OCI-M1 (cell line): ENCODE results near the gene SNX17.

Experiments used
- DNase-seq: peaks from one replicate; lab custom pipeline; 2025; lab: John Stamatoyannopoulos, UW

The SNX17 gene

DNA sequence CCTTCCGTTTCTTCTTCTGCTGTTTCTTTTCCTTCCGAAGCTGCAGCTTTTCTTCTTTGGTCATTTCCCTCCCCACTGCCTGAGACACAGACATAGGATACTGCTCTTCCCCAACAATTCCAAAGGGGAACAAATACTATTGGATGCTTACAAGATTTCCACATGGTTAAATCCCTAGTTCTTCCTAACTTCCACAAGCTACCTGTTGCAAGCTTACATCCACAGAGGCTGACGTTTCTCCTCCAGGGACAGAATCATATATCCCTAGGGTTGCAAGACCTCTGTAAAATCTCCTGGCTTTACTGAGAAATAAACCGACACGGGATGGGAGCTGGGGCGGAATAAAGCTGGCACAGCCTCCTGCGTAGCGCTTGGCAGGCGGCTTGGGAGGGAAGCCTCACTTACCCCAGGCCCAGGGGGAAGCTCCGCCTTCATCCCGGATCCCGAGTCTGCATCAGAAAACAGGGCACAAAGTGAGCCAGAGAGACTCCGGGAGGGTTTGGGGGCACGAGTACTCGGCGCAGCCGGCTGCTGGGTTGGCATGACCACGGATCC, 868 bp upstream of the SNX17 start:
- peak; percentile 69 for DNase-seq

- DNase-seq, result peak; percentile 92
Measured at GRCh38 chr2:27370816-27371620, 602 bp downstream of the SNX17 start.

DNA sequence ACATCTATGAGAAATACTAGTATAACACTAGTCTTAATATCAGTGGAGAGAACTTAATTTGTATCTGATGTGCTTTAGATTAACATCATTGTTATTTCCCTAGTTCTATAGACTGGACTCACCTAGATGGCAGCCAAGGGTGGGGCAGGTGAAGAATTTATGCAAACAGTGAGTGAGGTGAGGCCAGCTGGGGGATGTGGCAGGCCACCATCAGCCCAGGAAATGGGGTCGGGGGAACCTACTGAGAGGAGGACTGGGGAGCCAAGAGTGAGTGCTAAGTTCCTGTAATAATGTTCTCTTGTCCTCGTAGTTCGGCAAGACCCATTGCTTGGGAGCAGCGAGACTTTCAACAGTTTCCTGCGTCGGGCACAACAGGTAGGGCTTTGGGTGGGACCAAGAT, 2.5 kb downstream of the SNX17 start:
- DNase-seq, result no peak

DNA sequence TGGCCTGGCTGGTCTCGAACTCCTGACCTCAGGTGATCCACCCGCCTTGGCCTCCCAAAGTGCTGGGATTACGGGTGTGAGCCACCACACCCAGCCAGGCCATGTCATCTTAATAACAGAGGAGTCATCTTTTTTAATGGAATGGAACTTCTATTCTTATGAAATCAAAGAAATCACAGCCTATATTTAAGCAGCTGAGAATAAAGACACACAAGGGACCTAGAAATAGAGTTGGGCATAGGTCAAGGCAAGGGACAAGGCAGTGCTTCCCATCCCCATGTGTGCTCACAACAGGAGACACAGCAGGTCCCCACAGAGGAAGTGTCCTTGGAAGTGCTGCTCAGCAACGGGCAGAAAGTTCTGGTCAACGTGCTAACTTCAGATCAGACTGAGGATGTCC, 3.2 kb downstream of the SNX17 start:
- DNase-seq, result no peak

GRCh38 chr2:27375513-27376099, 5.2 kb downstream of the SNX17 start:
- DNase-seq, result no peak

DNA sequence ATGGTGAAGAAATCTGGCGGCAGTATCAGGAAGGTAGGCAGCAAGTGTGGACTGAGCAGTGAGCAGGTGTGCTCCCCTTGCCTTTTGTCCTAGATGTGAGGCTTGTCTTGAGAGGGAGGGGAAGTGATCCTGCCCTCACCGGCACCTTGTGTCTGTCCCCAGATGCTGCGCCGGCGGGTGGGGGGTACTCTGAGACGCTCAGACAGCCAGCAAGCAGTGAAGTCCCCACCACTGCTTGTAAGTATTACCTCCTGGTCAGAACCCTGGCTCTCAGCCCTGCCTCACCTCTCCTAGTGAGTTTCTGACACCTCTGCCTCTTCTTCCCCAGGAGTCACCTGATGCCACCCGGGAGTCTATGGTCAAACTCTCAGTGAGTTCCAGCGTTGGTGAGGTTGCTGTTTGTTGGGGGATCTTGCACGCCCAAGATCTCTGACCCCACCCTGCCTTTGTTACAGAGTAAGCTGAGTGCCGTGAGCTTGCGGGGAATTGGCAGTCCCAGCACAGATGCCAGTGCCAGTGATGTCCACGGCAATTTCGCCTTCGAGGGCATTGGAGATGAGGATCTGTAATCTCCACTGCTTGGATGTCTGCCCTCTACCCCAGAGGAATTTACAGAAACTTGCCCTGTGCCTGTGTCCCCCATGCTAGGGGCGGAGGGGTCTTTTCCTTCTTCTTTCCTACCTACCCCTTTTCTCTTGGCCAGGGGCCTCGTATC, 5.9 kb downstream of the SNX17 start:
- DNase-seq, result no peak

DNA sequence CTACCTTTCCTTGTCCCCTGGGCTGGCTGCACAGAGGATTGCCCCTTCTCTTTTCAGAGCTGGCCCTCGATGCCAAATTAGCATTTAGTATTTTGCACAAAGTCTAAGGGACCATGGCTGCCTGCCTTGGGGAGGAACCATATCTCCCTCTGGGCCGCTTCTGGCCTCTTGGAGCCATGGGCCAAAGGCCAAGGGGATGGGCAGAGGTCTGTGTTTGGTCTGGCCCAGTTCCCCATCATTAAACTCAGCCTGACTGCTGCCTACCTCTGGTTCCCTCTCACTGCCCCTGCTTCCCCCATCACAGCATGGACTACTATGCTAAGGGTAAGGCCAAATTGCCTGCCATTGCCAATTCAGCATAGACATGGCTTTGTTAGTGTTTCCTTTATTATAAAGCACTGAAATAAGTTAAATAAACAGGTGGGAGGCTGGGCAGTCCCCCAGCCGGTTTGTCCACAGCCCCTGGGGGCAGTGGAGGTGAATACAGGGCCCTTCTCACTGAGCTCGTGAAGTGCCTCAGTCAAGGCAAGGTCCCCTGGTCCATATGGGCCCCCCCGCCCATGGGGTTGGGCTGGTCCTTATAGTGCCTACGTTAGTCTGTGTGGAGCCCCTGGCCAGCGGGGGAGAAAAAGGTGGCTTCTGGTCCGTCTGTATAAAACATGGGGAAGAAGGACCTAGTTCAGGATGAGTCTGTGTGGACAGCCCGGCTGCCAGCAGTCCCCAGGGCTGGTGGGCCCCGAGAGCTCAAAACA, 6.6 kb downstream of the SNX17 start:
- no peak for DNase-seq

DNA sequence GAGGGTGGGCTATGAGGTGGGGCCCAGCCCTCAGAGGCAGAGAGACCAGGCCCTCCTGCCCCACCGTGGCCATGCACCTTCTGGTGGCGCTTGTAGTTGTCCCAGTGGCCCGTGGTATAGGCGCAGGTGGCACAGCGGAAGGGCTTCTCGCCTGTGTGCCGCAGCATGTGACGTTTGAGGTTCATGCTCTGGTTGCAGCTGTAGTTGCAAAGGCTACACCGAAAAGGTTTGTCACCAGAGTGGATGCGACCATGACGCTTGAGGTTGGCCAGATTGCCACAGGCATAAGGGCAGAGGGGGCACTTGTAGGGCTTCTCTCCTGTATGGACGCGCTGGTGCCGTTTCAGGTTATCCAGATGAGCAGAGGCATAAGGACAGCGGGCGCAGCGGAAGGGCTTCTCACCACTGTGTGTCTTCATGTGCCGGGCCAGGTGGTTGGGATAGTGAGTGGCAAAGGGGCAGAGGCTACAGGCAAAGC, 7.2 kb downstream of the SNX17 start:
- DNase-seq, result no peak

- no peak for DNase-seq
Measured at GRCh38 chr2:27378096-27378808, 7.8 kb downstream of the SNX17 start.

DNA sequence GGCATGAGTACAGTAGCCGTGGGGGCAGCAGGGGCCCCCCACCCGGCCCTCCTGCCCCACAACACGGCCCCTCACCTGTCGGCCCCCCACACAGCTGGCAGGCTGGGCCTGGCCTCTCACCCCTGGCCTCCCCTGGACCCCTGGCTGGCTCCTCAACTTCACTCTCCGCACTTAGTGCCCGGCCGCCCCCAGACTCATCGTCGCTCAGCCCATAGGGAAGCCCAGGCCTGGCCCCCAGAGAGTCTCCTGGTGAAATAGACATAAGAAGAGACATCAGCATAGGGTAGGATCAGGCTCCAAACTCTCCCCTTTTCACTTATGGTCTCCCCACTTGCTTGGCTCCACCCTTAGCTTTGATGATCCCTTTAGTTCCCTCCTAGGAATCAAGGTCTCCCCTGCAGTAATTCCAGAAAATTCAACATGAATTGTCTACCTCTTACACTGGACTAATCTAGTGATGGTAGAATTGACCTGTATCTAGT, 8.4 kb downstream of the SNX17 start:
- no peak for DNase-seq

DNA sequence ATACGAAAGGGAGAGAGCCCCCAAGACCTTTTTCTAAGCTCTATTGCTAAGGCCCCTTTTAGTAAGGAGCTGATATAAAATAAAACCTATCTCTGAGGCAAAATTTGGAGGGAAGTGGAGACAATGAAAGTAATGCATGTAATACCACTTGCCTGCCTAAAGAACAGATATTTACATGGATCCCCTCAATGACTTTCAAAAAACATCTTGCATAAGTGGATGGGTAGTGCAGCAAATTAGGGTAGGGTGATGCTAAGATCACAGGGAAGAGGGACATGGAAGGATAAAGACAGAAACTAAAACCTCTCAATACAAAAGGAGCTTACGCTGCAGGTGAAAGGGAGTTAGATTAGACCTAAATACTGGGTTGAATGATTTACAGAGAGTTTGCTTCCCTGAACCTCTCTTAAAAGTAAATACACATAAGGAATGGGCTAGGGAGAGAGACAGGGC, 9.0 kb downstream of the SNX17 start:
- peak; percentile 53 for DNase-seq

DNA sequence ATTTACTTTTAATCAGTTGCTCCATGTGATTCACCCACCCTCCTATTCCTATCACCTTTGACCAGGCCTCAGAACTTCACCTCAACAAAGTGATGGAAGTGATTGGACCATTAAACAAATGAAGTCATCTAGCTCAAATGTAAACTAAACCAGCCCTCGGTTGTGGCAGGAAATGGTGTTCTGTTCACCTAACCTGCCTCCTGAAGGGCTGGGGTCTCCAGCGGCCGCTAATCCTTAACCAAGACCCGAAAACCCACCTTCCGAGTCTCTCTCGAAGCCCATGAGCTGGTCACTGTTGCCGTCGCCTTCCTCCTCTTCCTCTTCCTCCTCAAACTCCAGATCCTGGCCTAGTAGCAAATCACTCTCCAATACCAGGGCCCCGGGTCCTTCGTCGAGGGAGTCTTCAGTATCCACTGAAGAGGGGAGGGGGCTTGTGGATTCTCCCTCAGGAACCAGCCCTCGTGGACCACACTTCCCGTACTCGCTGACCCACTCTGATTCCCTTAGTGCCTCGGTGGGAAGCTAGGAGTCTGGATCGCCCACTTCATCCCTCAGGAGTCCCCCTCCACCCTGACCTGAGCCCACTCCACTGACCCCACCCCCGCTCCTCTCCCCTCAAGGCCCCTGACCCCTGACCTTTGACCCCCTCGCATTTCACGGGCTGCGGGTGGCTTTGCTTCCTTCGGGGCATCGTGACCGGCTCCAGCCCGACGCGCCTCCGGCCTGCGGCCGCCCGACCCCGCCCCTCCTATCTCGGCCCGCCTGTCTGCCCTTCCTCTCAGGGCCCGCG, 9.6 kb downstream of the SNX17 start:
- peak; percentile 86 for DNase-seq

GRCh38 chr2:27380626-27381545, 10.5 kb downstream of the SNX17 start, which contains the start of gene ZNF513:
ZNF513 (minus strand) TSS chr2:27380734; CDS start chr2:27380526, 208 bp downstream.
- peak; percentile 96 for DNase-seq

GRCh38 chr2:27381577-27382181, 11.3 kb downstream of the SNX17 start:
- DNase-seq, result no peak

- no peak for DNase-seq
Measured at GRCh38 chr2:27390822-27391679, 20.6 kb downstream of the SNX17 start.

DNA sequence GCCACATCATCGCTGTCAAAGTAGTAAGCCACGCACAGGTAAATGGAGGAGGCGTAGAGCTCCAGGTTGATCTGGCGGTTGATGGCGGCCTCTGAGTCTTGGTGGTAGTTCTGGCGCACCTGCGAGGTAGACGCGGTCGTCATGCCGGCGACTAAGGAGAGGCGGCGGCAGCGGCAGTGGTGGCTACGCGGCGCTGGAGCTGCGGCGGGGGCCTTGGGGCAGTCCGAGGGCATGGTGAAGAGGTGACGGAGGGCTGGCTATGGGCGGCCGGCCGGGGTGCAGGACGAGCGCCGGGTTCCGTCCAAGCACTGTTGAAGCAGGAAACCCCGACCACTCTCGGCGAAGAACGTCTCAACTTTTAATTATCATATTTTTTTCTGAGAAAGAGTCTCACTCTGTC, 22.8 kb downstream of the SNX17 start:
- no peak for DNase-seq

- no peak for DNase-seq
Measured at GRCh38 chr2:27398962-27399361, 28.5 kb downstream of the SNX17 start.
